SJSA1 (cell line): ENCODE results near the gene RAET1G. TPM values are rescaled to one million over a fixed set of nuclear protein-coding genes. Genes with fewer than 3 reads are reported as not detected.
A peak's percentile ranks its signal among the peaks of the same experiment; 100 is the strongest.
"Not testable (repeated sequence)": the region's sequence is repeated elsewhere in the genome, so short reads cannot be mapped to it uniquely, and the experiment has no call there.

ENCODE experiments used
- DNase-seq, 2 experiments: peaks; one replicate each; pipeline ENCODE4 v3.0.0-alpha.2; 2015 to 2020; ENCODE audit warnings: low spot score in 2 of 2, low read depth in 1 of 2
- H3K27ac ChIP-seq: fragments of 250-450 bp; sonication (Bioruptor Pico); 2 replicates; pipeline ENCODE4 v1.5.1; 2020; ENCODE audit warnings: mild to moderate bottlenecking, moderate library complexity
- H3K27me3 ChIP-seq: fragments of 250-450 bp; sonication (Bioruptor Pico); replicated peaks from 2 replicates; pipeline ENCODE4 v1.5.1; 2020; ENCODE audit warnings: mild to moderate bottlenecking, moderate library complexity
- H3K36me3 ChIP-seq: fragments of 250-450 bp; sonication (Bioruptor Pico); 2 replicates; pipeline ENCODE4 v1.5.1; 2020; ENCODE audit warnings: mild to moderate bottlenecking
- H3K4me1 ChIP-seq: fragments of 250-450 bp; sonication (Bioruptor Pico); replicated peaks from 2 replicates; pipeline ENCODE4 v1.6.1; 2021; ENCODE audit warnings: mild to moderate bottlenecking
- H3K4me3 ChIP-seq: fragments of 250-450 bp; sonication (Bioruptor Pico); 2 replicates; pipeline ENCODE4 v1.5.1; 2020; ENCODE audit warnings: mild to moderate bottlenecking
- H3K9me3 ChIP-seq: fragments of 250-450 bp; sonication (Bioruptor Pico); replicated peaks from 2 replicates; pipeline ENCODE4 v1.5.1; 2020; ENCODE audit warnings: mild to moderate bottlenecking
- total RNA-seq: library from RNA; depleted of rRNA; stranded (reverse); fragments of >200 nt; shearing (Covaris generic); gene quantifications from 2 replicates; pipeline ENCODE4 v1.2.3, GENCODE V29; 2014

RAET1G gene
- total RNA-seq, 1 experiment from 2014 or later: 0.68 TPM

DNA sequence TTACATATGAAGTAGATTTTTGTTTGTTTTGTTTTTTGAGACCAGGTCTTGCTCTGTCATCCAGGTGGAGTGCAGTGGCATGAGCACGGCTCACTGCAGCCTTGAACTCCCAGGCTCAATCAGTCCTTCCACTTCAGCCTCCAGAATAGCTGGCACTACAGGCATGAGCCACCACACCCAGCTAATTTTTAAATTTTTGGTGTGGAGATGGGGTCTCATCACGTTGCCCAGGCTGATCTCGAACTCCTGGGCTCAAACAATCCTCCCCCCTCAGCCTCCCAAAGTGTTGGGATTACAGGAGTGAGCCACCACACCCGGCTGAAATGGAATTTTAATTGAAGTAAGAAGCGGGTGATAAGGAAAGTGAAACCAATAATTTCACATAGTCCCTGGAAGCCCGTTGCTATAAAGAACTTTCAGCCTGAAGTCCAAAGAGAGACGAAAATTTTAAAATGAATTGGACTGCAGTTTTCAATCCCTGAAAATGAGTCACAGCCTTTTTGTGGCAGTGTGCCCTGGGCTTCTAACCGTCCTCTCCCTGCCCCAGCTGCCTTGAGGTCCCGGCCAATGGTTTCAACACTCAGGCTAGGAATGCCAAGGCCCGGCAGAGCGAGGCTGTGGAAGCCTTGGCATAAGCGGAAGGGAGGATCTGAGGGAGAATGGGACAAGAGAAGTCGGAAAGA lies 25.8 kb downstream of the RAET1G start:
- Histone ChIP-seq H3K36me3 (no peaks in the 10 kb centered on the region), H3K4me1 (peaks cover 33% of the 10 kb centered on the region), H3K4me3 (peak overlapping the region; percentile 12; the same call in 1 of the 2 replicates), H3K27ac (peak overlapping the region; percentile 59), H3K9me3 (no peaks in the 10 kb centered on the region), H3K27me3 (no peaks in the 10 kb centered on the region)
- peak; percentile 69 to 77 for DNase-seq

DNA sequence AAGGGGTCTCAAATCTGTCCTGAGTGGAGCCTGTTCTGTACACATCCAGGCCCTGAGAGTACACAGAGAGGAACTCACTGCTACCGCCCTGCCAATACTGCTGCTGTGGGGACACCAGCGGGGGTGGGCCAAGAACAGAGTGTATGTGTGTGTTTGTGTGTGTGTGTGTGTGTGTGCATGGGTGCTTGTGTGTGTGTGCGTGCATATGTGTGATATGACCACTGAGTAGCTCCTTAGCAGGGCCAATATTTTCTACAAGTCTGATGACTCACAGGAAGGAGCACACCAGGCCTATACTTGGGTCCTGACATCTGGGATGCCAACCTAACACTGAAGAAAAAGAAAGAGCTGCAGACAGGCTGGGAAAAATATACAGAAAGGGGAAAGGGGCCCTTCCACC lies 26.4 kb downstream of the RAET1G start:
- H3K4me3 ChIP-seq: no peak overlapping the region
- H3K4me1 ChIP-seq: peaks cover 33% of the 10 kb centered on the region
- no peaks in the 10 kb centered on the region for H3K27me3 ChIP-seq
- DNase-seq: peak in 1 of 2 experiments; percentile 37
- no peaks in the 10 kb centered on the region for H3K36me3 ChIP-seq
- peak overlapping the region; percentile 59 for H3K27ac ChIP-seq
- H3K9me3 ChIP-seq: no peaks in the 10 kb centered on the region

DNA sequence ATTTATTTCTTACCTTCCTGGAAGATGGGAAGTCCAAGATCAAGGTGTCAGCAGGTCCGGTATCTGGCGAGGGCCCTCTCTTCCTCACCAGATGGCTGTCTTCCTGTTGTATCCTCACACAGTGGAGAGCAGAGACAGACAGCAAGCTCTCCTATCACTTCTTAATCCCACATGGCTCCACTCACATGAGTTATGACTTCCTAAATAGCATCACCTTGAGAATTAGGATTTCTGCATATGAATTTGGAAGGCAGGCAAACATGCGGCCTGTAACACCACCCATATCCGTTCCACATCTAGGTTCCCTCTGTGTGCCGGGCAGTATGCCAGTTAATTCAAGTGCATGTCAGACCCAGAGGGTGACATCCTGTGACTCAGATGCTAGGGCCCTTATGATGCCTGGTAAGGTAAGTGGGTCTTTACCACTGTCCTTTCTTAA lies 27.1 kb downstream of the RAET1G start:
- Histone ChIP-seq H3K4me1 (peaks cover 33% of the 10 kb centered on the region), H3K27ac (peak overlapping the region; percentile 30), H3K36me3 (no peaks in the 10 kb centered on the region), H3K4me3 (no peak overlapping the region), H3K9me3 (no peaks in the 10 kb centered on the region), H3K27me3 (no peaks in the 10 kb centered on the region)
- DNase-seq: peak; percentile 64 to 90

DNA sequence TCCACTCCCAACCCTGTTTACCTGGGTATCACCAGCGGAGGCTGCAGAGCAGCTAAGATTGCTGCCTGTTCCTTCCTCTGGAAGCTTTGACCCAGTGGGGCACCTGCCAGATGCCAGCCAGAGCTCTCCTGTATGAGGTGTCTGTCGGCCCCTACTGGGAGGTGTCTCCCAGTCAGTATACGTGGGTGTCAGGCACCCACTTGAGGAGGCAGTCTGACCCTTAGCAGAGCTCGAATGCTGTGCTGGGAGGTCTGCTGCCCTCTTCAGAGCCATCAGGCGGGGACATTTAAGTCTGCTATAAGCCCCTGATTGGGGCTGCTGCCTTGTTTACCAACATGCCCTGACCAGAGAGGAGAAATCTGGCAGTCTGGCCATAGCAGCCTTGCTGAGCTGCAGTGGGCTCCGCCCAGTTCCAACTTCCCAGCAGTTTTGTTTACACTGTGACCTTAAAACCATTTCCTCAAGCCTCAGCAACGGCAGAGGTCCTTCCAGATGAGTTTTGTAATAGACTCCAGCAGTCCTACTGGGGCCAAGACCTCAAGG lies 27.8 kb downstream of the RAET1G start:
- peak in 1 of 2 experiments; percentile 47 for DNase-seq
- peak overlapping the region; percentile 16; the same call in 1 of the 2 replicates for H3K27ac ChIP-seq
- peaks cover 33% of the 10 kb centered on the region for H3K4me1 ChIP-seq

DNA sequence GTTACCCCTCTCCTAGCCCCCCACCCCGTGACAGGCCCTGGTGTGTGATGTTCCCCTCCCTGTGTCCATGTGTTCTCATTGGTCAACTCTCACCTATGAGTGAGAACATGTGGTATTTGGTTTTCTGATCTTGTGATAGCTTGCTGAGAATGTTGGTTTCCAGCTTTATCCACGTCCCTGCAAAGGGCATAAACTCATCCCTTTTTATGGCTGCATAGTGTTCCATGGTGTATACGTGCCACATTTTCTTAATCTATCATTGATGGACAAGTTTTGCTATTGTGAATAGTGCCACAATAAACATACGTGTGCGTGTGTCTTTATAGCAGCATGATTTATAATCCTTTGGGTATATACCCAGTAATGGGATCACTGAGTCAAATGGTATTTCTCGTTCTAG lies 31.1 kb downstream of the RAET1G start:
- peaks cover 20% of the 10 kb centered on the region for H3K4me1 ChIP-seq
- not testable (repeated sequence) for DNase-seq, H3K36me3 ChIP-seq, H3K9me3 ChIP-seq, H3K27ac ChIP-seq, H3K4me3 ChIP-seq, H3K27me3 ChIP-seq

More for the DNA sequence above, 27.8 kb downstream of the RAET1G start:
- Histone ChIP-seq H3K4me3 (no peak overlapping the region), H3K27me3 (no peaks in the 10 kb centered on the region), H3K36me3 (no peaks in the 10 kb centered on the region), H3K9me3 (no peaks in the 10 kb centered on the region)

DNA sequence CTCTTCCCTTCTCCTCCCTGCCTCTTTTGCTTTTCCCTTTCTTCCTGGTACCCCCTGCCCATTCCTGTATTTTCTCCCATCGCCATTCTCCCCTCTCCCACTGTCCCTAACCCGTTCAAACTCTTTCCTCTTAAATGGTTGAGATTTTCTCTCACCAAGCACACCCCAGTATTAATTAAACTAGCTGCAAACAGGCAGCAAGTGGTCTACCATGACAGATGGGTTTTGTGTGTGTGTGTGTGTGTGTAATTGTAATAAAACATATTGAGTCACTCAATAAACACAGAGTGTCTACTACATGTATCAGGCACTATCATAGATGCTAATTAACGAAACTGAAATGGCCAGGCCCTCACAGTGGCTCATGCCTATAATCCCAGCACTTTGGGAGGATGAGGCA lies 31.7 kb downstream of the RAET1G start:
- H3K27ac ChIP-seq: no peak overlapping the region

DNA sequence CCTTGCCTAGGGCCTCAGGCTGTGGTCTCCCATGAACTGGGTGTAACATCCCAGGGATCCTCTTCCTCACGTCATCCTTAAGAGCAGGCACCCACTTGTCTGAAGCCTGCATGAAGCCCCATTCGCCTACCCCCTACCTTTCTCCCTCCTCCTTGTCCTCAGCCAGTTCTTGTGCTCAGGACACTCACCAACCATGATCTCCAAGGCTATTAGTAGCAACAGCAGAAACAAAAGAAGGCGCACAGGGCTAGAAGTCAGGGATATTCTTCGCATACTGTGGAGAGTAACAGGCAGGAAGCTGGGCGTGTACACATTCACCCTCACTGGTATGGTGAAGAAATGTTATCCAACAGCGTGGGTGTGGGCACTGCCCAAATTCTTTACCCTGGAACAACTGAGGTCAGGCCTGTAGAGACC lies 32.3 kb downstream of the RAET1G start:
- Histone ChIP-seq H3K27me3 (no peaks in the 10 kb centered on the region), H3K4me1 (peaks cover 8% of the 10 kb centered on the region), H3K9me3 (no peaks in the 10 kb centered on the region), H3K27ac (no peak overlapping the region), H3K36me3 (no peaks in the 10 kb centered on the region), H3K4me3 (no peak overlapping the region)
- no peak for DNase-seq

More for the DNA sequence above, 31.7 kb downstream of the RAET1G start:
- Histone ChIP-seq H3K27me3 (no peaks in the 10 kb centered on the region), H3K4me1 (peaks cover 14% of the 10 kb centered on the region), H3K9me3 (no peaks in the 10 kb centered on the region), H3K36me3 (no peaks in the 10 kb centered on the region), H3K4me3 (no peak overlapping the region)
- no peak for DNase-seq

DNA sequence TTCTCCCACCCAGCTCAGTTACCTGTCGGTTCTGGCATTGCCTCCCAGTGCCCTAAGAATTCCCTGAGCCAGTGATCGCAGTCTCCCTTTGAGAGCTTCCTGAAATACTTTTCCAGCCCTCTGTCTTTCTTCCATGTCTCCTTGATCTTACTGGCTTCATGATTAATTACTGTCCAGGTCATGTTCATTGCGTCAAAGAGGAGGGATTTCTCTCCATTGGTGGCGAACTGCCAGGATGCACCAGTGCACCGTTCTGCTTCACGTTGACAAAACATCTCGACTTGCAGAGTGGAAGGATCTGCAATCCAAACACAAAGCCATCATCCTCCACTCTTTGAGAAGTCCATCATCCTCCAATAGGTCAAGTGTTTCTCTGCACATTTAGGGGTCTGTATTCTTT lies 33.6 kb downstream of the RAET1G start:
- no peak for DNase-seq

DNA sequence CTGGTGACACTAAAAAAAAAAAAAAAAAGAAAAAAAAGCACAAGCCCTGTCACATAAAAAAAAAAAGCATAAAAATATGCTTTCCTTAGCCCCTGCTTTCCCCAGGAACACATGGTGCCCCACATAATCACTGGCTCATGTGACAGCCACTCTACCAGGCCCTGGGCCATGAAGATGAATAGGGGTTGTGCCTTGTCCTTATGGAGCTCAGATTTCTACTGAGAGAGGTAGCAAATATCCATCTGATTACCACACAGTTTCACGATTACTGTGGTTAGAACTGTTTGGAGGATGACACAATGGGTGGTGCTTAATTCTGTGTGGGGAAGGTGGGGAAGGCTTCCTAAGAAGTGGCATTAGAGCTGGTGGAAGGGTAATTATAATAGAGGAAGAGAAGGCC lies 34.3 kb downstream of the RAET1G start:
- DNase-seq: no peak
- Histone ChIP-seq H3K4me1 (no peaks in the 10 kb centered on the region), H3K36me3 (no peaks in the 10 kb centered on the region), H3K27me3 (no peaks in the 10 kb centered on the region), H3K4me3 (no peak overlapping the region), H3K27ac (no peak overlapping the region), H3K9me3 (no peaks in the 10 kb centered on the region)

More for the DNA sequence above, 33.6 kb downstream of the RAET1G start:
- Histone ChIP-seq H3K27ac (no peak overlapping the region), H3K4me3 (no peak overlapping the region), H3K9me3 (no peaks in the 10 kb centered on the region), H3K27me3 (no peaks in the 10 kb centered on the region), H3K36me3 (no peaks in the 10 kb centered on the region), H3K4me1 (no peaks in the 10 kb centered on the region)

DNA sequence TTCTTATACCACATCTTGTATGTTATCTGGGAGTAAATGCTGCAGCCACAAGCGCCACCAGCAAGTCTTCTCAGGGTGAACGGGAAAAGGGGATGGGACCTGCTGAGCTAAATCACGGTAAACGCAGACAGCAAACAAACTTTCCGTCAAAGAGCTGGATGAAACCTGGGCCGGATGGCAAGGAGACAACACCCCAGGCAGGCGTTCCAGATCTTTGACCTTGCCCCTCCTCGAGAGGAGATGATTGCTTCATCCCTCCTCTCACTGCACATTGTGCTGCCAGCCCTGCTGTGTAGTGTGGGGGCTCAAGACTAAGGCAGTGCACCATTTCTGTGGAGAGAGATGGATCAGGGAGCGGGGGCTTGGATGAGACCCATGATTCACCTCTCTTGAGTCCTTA lies 34.8 kb downstream of the RAET1G start:
- Histone ChIP-seq H3K36me3 (no peaks in the 10 kb centered on the region), H3K9me3 (no peaks in the 10 kb centered on the region), H3K27ac (no peak overlapping the region), H3K4me1 (no peaks in the 10 kb centered on the region), H3K4me3 (no peak overlapping the region), H3K27me3 (no peaks in the 10 kb centered on the region)
- DNase-seq: no peak

DNA sequence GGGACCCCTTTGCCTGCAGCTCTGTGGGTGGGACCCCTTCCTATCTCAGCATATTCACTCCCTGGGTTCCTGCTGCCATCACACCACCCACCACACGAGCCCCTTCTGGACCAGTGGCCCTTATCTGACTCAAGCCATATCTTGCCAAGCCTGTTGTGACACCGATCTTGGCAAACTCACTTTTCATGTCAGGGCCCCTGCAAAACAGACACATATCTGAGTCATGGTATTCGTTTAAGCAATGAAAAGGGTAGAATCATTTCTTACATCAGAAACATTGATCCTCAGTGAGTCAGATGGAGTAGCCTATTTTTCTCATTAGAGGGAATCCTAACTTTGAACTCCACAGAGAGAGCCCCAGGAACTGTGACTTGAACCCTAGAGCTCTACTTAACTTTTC lies 35.6 kb downstream of the RAET1G start:
- no peaks in the 10 kb centered on the region for H3K9me3 ChIP-seq
- no peak overlapping the region for H3K4me3 ChIP-seq
- H3K36me3 ChIP-seq: no peaks in the 10 kb centered on the region
- no peak for DNase-seq
- no peaks in the 10 kb centered on the region for H3K4me1 ChIP-seq
- no peak overlapping the region for H3K27ac ChIP-seq
- no peaks in the 10 kb centered on the region for H3K27me3 ChIP-seq

DNA sequence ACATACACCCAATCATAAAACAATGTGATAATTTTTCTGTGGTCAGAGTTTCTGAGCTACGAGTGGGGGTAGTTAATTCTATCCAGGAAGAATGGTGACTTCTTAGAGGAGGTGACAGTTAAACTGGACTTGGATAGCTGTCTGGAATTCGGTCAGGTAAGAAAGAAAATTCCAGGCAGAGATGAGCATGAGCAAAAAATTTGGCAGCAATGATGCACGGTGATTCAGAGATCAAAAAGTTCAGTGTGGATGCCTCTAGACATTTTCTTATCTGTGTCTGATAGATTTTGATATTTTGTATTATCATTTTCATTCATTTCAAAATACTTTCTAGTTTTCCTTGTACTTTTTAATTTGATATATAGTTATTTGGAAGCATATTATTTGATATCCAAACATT lies 37.0 kb downstream of the RAET1G start:
- no peak for DNase-seq
- Histone ChIP-seq H3K9me3 (no peaks in the 10 kb centered on the region), H3K27me3 (no peaks in the 10 kb centered on the region), H3K27ac (no peak overlapping the region), H3K4me3 (no peak overlapping the region), H3K4me1 (no peaks in the 10 kb centered on the region), H3K36me3 (no peaks in the 10 kb centered on the region)

DNA sequence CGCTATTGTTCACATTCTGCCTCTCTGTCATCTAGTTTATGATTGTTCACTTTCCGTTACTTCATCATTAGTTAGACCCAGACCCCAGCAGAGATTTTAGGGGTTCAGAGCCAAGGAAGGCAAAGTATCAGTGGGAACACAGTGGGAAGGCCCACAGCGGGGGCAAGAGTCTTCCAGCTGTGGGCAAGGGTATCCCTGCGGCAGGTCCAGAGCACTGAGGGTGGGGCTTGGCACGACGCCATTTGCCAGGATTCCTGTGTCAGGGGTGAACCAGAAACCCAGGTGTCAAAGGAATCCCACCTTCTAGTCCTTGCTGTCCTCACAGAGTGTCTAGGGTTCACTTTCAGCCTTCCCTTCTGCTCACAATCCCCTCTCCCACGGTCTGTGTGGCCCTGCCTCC lies 38.3 kb downstream of the RAET1G start:
- no peak for DNase-seq
- no peaks in the 10 kb centered on the region for H3K36me3 ChIP-seq
- no peaks in the 10 kb centered on the region for H3K9me3 ChIP-seq

DNA sequence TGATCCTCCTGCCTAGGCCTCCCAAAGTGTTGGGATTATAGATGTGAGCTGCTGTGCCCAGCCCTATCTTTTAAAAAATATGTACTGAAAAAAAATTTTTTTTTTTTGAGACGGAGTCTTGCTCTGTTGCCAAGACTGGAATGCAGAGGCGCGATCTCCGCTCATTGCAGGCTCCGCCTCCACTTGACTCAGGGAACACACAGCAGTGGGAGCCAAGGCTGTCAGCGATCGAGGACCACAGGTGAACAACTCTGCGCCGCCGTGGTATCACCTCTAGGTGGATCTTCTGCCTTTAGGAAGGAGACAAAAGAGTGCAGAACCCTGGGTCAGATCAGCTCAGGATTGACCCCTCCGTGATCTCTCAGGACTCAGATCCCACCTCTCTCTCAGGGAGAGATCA lies 38.7 kb downstream of the RAET1G start:
- Histone ChIP-seq H3K4me1 (no peaks in the 10 kb centered on the region), H3K27ac (no peak overlapping the region), H3K9me3 (no peaks in the 10 kb centered on the region), H3K27me3 (no peaks in the 10 kb centered on the region), H3K4me3 (no peak overlapping the region), H3K36me3 (no peaks in the 10 kb centered on the region)
- DNase-seq: no peak

More for the DNA sequence above, 38.3 kb downstream of the RAET1G start:
- Histone ChIP-seq H3K4me3 (no peak overlapping the region), H3K27me3 (no peaks in the 10 kb centered on the region), H3K27ac (no peak overlapping the region), H3K4me1 (no peaks in the 10 kb centered on the region)
